OCI-LY3 (cell line): Measurements from ENCODE around the gene ENTPD7.

Experiments
- H2AFZ ChIP-seq: fragments of 200-600, 300-600 bp; shearing (Covaris generic); 2 replicates; pipeline ENCODE4 v1.6.0; 2014; ENCODE audit warnings: antibody characterized with exemption, low read depth, low read length
- H3K27ac ChIP-seq: fragments of 200-600, 300-600 bp; sonication (generic); 2 replicates; pipeline ENCODE4 v1.5.1; 2014; ENCODE audit warnings: mild to moderate bottlenecking, low read length, moderate library complexity, mixed read lengths
- H3K27me3 ChIP-seq: fragments of 200-600, 300-600 bp; sonication (generic); 2 replicates; pipeline ENCODE4 v1.6.1; 2014; ENCODE audit warnings: low read depth, low read length, mixed read lengths
- H3K36me3 ChIP-seq: fragments of 200-600, 300-600 bp; sonication (generic); replicated peaks from 2 replicates; pipeline ENCODE3; 2014; ENCODE audit warnings: low read depth, low read length, mixed read lengths
- H3K4me1 ChIP-seq: fragments of 300-600, 200-600 bp; sonication (generic); 2 replicates; pipeline ENCODE4 v1.6.1; 2014; ENCODE audit warnings: low read length, mixed read lengths
- H3K4me2 ChIP-seq: fragments of 200-600, 300-600 bp; sonication (generic); 2 replicates; pipeline ENCODE4 v1.6.1; 2014; ENCODE audit warnings: low read length, mixed read lengths
- H3K4me3 ChIP-seq: fragments of 300-600, 200-600 bp; sonication (generic); 2 replicates; pipeline ENCODE4 v1.5.1; 2014; ENCODE audit warnings: antibody characterized with exemption, mild to moderate bottlenecking, low read length, moderate library complexity
- H3K79me2 ChIP-seq: fragments of 300-600, 200-600 bp; shearing (Covaris generic); 2 replicates; pipeline ENCODE4 v1.6.1; 2014; ENCODE audit warnings: mild to moderate bottlenecking, low read length, mixed read lengths
- H3K9ac ChIP-seq: fragments of 300-600, 200-600 bp; shearing (Covaris generic); 2 replicates; pipeline ENCODE4 v1.6.0; 2014; ENCODE audit warnings: mild to moderate bottlenecking, low read length, moderate library complexity
- H3K9me3 ChIP-seq: fragments of 200-600, 300-600 bp; shearing (Covaris generic); 2 replicates; pipeline ENCODE4 v1.6.1; 2014; ENCODE audit warnings: low read length, mixed read lengths; ENCODE audit not compliant: insufficient read depth
- H4K20me1 ChIP-seq: fragments of 200-600, 300-600 bp; sonication (generic); 2 replicates; pipeline ENCODE4 v1.6.1; 2016; ENCODE audit warnings: low read length, mixed read lengths; ENCODE audit not compliant: insufficient read depth
- EZH2phosphoT487 ChIP-seq: fragments of 200-600 bp; shearing (Covaris generic); IDR thresholded peaks from 2 replicates; pipeline ENCODE4 v1.6.1; 2018; ENCODE audit warnings: antibody characterized with exemption, mixed run types, low read depth
- TF ChIP-seq, protein P1 (sequence below): fragments of 200-600, 300-600 bp; sonication (generic); IDR thresholded peaks from 2 replicates; pipeline ENCODE4 v1.5.1; 2014; ENCODE audit warnings: antibody characterized with exemption, low read length, low read depth

ENTPD7 gene

DNA sequence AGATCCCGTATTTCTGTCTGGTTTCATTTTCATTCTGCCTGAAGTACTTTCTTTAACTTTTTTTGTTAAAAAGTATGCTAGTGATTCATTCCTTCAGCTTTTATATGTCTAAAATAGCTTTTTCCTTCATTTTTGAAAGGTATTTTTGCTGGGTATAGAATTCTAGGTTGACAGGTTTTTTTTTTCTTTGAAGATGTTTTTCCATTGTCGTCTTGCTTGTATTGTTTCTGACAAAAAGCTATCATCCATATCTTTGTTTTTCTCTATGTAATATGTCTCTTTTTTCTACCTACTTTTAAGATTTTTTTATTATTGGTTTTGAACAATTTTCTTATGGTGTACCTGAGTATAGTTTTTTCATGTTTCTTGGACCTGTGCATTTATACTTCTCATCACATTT is 81.0 kb downstream of the ENTPD7 start:
- Histone ChIP-seq H3K36me3 (peaks cover 70% of the 10 kb centered on the region), H2AFZ (no peak overlapping the region), H3K27ac (no peak overlapping the region), H3K9ac (no peak overlapping the region), H3K9me3 (no peaks in the 10 kb centered on the region), H4K20me1 (no peaks in the 10 kb centered on the region), H3K4me1 (no peaks in the 10 kb centered on the region), H3K27me3 (no peaks in the 10 kb centered on the region), H3K4me3 (no peak overlapping the region), H3K79me2 (no peaks in the 10 kb centered on the region; the same call in 1 of the 2 replicates), H3K4me2 (no peak overlapping the region)
- TF ChIP-seq EZH2phosphoT487: no peak
- TF ChIP-seq, protein P1, sequence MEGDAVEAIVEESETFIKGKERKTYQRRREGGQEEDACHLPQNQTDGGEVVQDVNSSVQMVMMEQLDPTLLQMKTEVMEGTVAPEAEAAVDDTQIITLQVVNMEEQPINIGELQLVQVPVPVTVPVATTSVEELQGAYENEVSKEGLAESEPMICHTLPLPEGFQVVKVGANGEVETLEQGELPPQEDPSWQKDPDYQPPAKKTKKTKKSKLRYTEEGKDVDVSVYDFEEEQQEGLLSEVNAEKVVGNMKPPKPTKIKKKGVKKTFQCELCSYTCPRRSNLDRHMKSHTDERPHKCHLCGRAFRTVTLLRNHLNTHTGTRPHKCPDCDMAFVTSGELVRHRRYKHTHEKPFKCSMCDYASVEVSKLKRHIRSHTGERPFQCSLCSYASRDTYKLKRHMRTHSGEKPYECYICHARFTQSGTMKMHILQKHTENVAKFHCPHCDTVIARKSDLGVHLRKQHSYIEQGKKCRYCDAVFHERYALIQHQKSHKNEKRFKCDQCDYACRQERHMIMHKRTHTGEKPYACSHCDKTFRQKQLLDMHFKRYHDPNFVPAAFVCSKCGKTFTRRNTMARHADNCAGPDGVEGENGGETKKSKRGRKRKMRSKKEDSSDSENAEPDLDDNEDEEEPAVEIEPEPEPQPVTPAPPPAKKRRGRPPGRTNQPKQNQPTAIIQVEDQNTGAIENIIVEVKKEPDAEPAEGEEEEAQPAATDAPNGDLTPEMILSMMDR: no peak

DNA sequence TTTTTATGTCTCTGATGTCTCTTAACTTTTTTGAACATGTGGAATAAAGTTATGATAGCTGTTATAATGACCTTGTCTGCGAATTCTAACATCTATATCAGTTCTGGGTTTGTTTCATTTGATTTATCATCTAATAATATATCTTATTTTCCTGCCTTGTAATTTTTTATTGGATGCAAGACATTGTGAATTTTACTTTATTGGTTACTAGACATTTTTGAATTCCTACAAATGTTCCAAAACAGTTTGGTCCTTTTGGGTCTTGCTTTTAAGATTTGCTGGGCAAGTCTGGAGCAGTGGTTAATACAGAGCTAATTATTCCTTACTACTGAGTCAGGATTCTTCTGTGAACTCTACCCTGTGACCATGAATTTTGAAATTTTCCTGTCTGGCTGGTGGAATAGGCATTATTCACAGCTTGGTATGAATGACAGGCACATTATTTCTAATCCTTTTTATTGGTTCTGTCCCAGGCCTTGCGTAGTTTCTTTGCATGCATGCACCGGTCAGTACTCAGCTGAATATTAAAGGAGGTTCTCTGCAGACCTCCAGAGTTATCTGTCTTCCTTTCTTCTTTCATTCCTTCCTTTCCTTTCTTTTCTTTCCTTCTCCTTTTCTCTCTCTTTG is 81.7 kb downstream of the ENTPD7 start:
- H3K36me3 ChIP-seq: peaks cover 68% of the 10 kb centered on the region

DNA sequence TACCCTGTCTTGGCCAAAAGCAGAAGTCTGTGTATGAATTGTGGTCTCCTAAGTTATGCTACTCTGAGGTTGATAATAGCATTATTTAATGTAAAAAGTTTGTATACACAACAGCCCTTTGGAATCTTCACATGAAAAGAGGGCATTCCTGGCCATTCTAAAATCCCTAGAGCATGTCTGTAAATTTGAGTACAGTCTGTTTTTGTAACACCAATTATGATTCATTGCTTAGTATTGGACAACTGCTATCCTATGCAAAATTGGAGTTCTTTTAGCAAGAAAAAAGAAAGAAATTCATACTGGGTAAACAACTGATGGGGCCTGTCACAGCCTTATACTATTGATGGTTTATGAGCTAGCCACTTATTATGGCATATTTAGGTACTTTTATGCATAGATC is 82.9 kb downstream of the ENTPD7 start:
- Histone ChIP-seq H3K4me1 (no peaks in the 10 kb centered on the region), H3K36me3 (peaks cover 63% of the 10 kb centered on the region), H3K9me3 (no peaks in the 10 kb centered on the region), H4K20me1 (no peaks in the 10 kb centered on the region), H2AFZ (no peak overlapping the region), H3K27me3 (no peaks in the 10 kb centered on the region), H3K4me3 (no peak overlapping the region), H3K79me2 (no peaks in the 10 kb centered on the region; the same call in 1 of the 2 replicates), H3K9ac (no peak overlapping the region), H3K4me2 (no peak overlapping the region), H3K27ac (no peak overlapping the region)
- TF ChIP-seq, protein P1: no peak
- no peak for TF ChIP-seq EZH2phosphoT487

More for the DNA sequence above, 81.7 kb downstream of the ENTPD7 start:
- Histone ChIP-seq H3K4me1 (no peaks in the 10 kb centered on the region), H3K4me3 (no peak overlapping the region), H3K4me2 (no peak overlapping the region), H3K79me2 (no peaks in the 10 kb centered on the region; the same call in 1 of the 2 replicates), H3K9me3 (no peaks in the 10 kb centered on the region), H3K27me3 (no peaks in the 10 kb centered on the region), H2AFZ (no peak overlapping the region), H4K20me1 (no peaks in the 10 kb centered on the region), H3K9ac (no peak overlapping the region), H3K27ac (no peak overlapping the region)
- TF ChIP-seq, protein P1: no peak
- no peak for TF ChIP-seq EZH2phosphoT487

DNA sequence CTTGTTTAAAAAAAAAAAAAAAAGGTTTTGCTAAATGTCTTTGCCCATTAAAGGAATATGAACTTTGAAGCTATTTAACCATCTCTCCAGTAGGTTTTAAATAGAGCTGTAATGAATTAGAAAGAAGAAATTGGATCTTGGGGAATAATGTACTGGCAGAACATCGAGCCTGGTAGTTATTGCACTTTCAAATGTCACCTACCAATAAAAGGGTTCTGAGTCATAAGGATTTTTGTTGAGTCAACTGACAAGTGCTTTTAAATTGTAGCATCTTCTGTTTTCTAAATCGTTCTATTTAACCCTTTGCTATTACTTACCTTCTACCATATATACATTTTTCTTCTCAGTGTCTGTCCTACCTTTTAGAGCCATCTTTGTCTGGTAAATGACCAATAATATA is 83.4 kb downstream of the ENTPD7 start:
- H3K79me2 ChIP-seq: no peaks in the 10 kb centered on the region; the same call in 1 of the 2 replicates
- H3K4me2 ChIP-seq: no peak overlapping the region
- no peak overlapping the region for H2AFZ ChIP-seq
- no peak overlapping the region for H3K27ac ChIP-seq
- H3K9ac ChIP-seq: no peak overlapping the region
- H3K4me1 ChIP-seq: no peaks in the 10 kb centered on the region
- no peaks in the 10 kb centered on the region for H3K9me3 ChIP-seq
- TF ChIP-seq, protein P1: no peak
- no peak for TF ChIP-seq EZH2phosphoT487
- H3K27me3 ChIP-seq: no peaks in the 10 kb centered on the region
- peaks cover 60% of the 10 kb centered on the region for H3K36me3 ChIP-seq
- no peak overlapping the region for H3K4me3 ChIP-seq
- no peaks in the 10 kb centered on the region for H4K20me1 ChIP-seq
